Gastrocnemius medialis (tissue), 4 donors: ENCODE results near the gene TMEM221.

Experiments used
- POLR2A ChIP-seq, 2 donors: fragments of 450-650 bp; IDR thresholded peaks; one replicate each; pipeline ENCODE4 v1.6.1; 2017; ENCODE audit warnings: antibody characterized with exemption in 2 of 2, mild to moderate bottlenecking in 2 of 2, moderate library complexity in 2 of 2
- TF ChIP-seq, protein P1 (sequence below), 5 experiments: fragments of 450-650 bp in 3 of 5; fragments of 200-600 bp in 2 of 5; sonication (generic) in 2 of 5; IDR thresholded peaks in 4 of 5; conservative IDR thresholded peaks in 1 of 5; 1 replicate in 4 of 5; 2 replicates in 1 of 5; pipeline ENCODE4 v1.5.1; 2016 to 2019; ENCODE audit warnings: antibody characterized with exemption in 5 of 5, mild to moderate bottlenecking in 3 of 5, moderate library complexity in 3 of 5

DNA sequence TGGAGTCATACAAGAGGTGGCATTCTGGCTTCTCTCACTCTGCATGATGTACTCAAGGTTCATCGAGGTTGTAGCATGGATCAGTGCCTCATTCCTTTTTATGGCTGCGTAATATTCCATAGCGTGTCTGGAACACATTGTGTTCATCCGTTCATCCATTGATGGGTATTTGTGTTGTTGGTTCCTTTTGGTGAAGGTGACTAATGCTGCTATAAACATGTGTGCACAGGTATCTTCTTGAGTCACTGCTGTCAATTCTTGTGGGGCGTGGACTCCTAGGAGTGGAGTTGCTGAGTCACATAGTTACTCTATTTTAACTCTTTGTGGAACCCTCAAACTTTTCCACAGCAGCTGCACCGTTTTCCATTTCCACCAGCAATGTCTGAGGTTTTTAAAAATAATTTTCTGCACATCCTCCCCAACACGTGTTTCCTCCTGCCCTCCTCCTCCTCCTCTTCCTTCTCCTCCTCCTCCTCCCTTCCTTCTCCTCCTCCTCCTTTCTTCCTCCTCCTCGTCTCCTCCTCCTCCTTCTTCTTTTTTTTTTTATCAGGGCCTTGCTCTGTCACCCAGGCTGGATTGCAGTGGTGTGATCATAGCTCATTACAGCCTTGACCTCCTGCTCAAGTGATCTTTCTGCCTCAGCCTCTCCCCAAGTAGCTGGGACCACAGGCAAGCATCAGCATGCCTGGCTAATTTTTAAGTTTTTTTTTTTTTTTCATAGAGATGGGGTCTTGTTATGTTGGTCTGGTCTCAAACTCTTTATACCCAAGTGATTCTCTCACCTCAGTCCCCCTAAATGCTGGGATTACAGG, 2.0 kb upstream of the TMEM221 start:
- TF ChIP-seq, protein P1, sequence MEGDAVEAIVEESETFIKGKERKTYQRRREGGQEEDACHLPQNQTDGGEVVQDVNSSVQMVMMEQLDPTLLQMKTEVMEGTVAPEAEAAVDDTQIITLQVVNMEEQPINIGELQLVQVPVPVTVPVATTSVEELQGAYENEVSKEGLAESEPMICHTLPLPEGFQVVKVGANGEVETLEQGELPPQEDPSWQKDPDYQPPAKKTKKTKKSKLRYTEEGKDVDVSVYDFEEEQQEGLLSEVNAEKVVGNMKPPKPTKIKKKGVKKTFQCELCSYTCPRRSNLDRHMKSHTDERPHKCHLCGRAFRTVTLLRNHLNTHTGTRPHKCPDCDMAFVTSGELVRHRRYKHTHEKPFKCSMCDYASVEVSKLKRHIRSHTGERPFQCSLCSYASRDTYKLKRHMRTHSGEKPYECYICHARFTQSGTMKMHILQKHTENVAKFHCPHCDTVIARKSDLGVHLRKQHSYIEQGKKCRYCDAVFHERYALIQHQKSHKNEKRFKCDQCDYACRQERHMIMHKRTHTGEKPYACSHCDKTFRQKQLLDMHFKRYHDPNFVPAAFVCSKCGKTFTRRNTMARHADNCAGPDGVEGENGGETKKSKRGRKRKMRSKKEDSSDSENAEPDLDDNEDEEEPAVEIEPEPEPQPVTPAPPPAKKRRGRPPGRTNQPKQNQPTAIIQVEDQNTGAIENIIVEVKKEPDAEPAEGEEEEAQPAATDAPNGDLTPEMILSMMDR (IDR thresholded peaks at IDR 0.05 in 4 of 5, conservative IDR thresholded peaks at IDR 0.05 in 1 of 5): no peak
- no peak for TF ChIP-seq POLR2A (IDR thresholded peaks at IDR 0.05)
